WTC11 (cell line): ENCODE measurements around the gene HIC1.

ENCODE experiments used
- ETV6 ChIP-seq: sonication (generic); formaldehyde crosslinking; IDR thresholded peaks from 2 replicates; pipeline ENCODE4 v1.8.1; 2022; ENCODE audit warnings: mild to moderate bottlenecking, missing genetic modification reagents
- FOXJ3 ChIP-seq: sonication (generic); formaldehyde crosslinking; IDR thresholded peaks from 2 replicates; pipeline ENCODE4 v1.9.0; 2021; ENCODE audit warnings: missing genetic modification reagents, mild to moderate bottlenecking, borderline replicate concordance
- SMAD4 ChIP-seq: sonication (generic); formaldehyde crosslinking; IDR thresholded peaks from 2 replicates; pipeline ENCODE4 v1.8.0; 2022; ENCODE audit warnings: mild to moderate bottlenecking, missing genetic modification reagents
- ZNF671 ChIP-seq: fragments of 250-450 bp; sonication (Bioruptor Pico); IDR thresholded peaks from 2 replicates; pipeline ENCODE4 v1.8.0; 2021; ENCODE audit warnings: mild to moderate bottlenecking
- TF ChIP-seq, protein P1 (sequence below): fragments of 200-600 bp; IDR thresholded peaks from 2 replicates; pipeline ENCODE4 v1.8.0; 2022; ENCODE audit warnings: antibody characterized with exemption
- TF ChIP-seq, protein P2 (sequence below): sonication (generic); formaldehyde crosslinking; IDR thresholded peaks from 2 replicates; pipeline ENCODE4 v1.8.1; 2023; ENCODE audit warnings: mild to moderate bottlenecking, missing genetic modification reagents
- TF ChIP-seq, protein P3 (sequence below): sonication (generic); formaldehyde crosslinking; IDR thresholded peaks from 2 replicates; pipeline ENCODE4 v1.8.0; 2022; ENCODE audit warnings: mild to moderate bottlenecking, missing genetic modification reagents
- TF ChIP-seq, protein P4 (sequence below): sonication (generic); formaldehyde crosslinking; conservative IDR thresholded peaks from 2 replicates; pipeline ENCODE4 v1.8.1; 2022; ENCODE audit warnings: mild to moderate bottlenecking, missing genetic modification reagents

DNA sequence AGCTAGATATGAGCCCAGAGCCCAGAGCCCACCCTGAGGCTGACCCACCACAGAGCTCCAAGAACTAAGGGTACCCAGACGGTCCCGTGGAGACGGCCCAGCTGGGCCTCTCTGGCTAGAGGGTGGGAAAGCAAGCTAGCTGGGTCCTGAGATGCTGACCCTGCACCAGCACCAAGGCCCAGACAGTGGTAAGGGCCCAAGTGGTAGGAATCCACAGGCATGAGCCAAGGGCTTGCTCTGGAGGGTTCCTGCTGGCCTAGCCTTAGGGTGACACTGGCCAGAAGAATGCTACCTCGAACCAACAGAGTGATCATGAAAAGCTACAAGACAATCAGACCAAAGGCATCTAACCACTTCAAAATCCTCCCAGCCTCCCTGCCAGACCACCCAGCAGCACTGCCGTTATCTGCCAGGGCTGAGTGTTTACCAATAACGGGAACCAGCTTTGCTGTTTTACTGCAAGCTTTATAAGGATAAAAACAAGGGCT is 13.2 kb downstream of the HIC1 start:
- TF ChIP-seq, protein P1, sequence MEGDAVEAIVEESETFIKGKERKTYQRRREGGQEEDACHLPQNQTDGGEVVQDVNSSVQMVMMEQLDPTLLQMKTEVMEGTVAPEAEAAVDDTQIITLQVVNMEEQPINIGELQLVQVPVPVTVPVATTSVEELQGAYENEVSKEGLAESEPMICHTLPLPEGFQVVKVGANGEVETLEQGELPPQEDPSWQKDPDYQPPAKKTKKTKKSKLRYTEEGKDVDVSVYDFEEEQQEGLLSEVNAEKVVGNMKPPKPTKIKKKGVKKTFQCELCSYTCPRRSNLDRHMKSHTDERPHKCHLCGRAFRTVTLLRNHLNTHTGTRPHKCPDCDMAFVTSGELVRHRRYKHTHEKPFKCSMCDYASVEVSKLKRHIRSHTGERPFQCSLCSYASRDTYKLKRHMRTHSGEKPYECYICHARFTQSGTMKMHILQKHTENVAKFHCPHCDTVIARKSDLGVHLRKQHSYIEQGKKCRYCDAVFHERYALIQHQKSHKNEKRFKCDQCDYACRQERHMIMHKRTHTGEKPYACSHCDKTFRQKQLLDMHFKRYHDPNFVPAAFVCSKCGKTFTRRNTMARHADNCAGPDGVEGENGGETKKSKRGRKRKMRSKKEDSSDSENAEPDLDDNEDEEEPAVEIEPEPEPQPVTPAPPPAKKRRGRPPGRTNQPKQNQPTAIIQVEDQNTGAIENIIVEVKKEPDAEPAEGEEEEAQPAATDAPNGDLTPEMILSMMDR = no peak
- TF ChIP-seq ETV6 (CRISPR knock-in tag) = no peak
- TF ChIP-seq, protein P2, sequence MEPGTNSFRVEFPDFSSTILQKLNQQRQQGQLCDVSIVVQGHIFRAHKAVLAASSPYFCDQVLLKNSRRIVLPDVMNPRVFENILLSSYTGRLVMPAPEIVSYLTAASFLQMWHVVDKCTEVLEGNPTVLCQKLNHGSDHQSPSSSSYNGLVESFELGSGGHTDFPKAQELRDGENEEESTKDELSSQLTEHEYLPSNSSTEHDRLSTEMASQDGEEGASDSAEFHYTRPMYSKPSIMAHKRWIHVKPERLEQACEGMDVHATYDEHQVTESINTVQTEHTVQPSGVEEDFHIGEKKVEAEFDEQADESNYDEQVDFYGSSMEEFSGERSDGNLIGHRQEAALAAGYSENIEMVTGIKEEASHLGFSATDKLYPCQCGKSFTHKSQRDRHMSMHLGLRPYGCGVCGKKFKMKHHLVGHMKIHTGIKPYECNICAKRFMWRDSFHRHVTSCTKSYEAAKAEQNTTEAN (CRISPR knock-in tag) = no peak
- TF ChIP-seq ZNF671 (CRISPR knock-in tag) = no peak
- TF ChIP-seq FOXJ3 (CRISPR knock-in tag) = no peak
- TF ChIP-seq, protein P3, sequence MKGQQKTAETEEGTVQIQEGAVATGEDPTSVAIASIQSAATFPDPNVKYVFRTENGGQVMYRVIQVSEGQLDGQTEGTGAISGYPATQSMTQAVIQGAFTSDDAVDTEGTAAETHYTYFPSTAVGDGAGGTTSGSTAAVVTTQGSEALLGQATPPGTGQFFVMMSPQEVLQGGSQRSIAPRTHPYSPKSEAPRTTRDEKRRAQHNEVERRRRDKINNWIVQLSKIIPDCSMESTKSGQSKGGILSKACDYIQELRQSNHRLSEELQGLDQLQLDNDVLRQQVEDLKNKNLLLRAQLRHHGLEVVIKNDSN (CRISPR knock-in tag) = no peak
- no peak for TF ChIP-seq SMAD4 (CRISPR knock-in tag)
- TF ChIP-seq, protein P4, sequence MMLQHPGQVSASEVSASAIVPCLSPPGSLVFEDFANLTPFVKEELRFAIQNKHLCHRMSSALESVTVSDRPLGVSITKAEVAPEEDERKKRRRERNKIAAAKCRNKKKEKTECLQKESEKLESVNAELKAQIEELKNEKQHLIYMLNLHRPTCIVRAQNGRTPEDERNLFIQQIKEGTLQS (CRISPR knock-in tag) = no peak
